Colonic mucosa (tissue), 4 donors: ENCODE results near the gene CRYAB. TPM values are rescaled to one million over a fixed set of nuclear protein-coding genes. Genes with fewer than 3 reads are reported as not detected.

Experiments
- DNase-seq: peaks from one replicate; pipeline ENCODE4 v3.0.0-alpha.2; 2020
- H3K27ac ChIP-seq: fragments of 200-600 bp; one replicate; pipeline ENCODE4 v1.8.0; 2021
- H3K27me3 ChIP-seq: fragments of 200-600 bp; one replicate; pipeline ENCODE4 v1.8.0; 2021
- H3K36me3 ChIP-seq: fragments of 200-600 bp; one replicate; pipeline ENCODE4 v1.8.0; 2021
- H3K4me1 ChIP-seq: fragments of 200-600 bp; one replicate; pipeline ENCODE4 v1.8.0; 2021; ENCODE audit warnings: mild to moderate bottlenecking
- H3K4me3 ChIP-seq: fragments of 200-600 bp; one replicate; pipeline ENCODE4 v1.8.0; 2021
- H3K9ac ChIP-seq, 2 donors: one replicate each; pipeline ENCODE4 v1.7.0; 2013; ENCODE audit warnings: control low read depth in 2 of 2, low read depth in 2 of 2, low read length in 2 of 2
- H3K9me3 ChIP-seq: fragments of 200-600 bp; one replicate; pipeline ENCODE4 v1.8.0; 2021
- intact Hi-C: fragments of 100-400 bp; cut with DNase I; formaldehyde crosslinking; loops from one replicate; pipeline ENCODE4 v1.14.1; 2022
- total RNA-seq, 2 donors: library from RNA; stranded (reverse); fragmentation: NEBNext Ultra II Directional in 1 of 2; extraction: Animal tissue kit (Norgen Biotek cat#: 25700) in 1 of 2; gene quantifications; one replicate each; pipeline ENCODE4 v1.2.1, GENCODE V29; 2021
- TF ChIP-seq, protein P1 (sequence below): fragments of 200-600 bp; IDR thresholded peaks from one replicate; pipeline ENCODE4 v1.8.0; 2022; ENCODE audit warnings: antibody characterized with exemption, mild to moderate bottlenecking
- donor health status: healthy.
- donor health status: DM: no; HTN: no; CAD: no.
- donor health status: DM: no; HTN: no; CAD: no.

The CRYAB gene
- total RNA-seq, 2 donors from 2014 or later, result 10.6 to 166 TPM

DNA sequence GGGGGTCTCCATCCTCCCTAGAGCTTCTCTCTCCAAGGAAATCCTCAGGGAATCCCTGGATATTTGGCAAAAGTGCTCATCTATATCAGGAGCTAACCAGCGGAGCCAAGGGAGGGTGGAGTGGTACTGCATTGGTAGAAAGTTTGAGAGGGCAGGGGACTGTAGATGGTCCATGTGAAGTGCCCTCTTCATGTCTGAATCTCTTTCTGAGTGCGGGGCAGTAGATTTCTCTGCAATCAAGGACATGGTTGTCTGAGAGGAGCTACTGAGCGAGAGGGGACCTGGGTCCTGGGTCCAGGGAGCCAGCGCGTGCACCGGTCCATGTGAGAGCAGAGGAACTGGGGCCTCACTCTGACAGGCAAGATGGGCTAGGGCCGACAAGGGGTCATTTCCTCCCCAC is 26.3 kb upstream of the CRYAB start:
- Histone ChIP-seq H3K27me3 (no peaks in the 10 kb centered on the region), H3K9me3 (no peaks in the 10 kb centered on the region), H3K9ac (peak overlapping the region in 1 of 2 donors; percentile 74), H3K4me3 (no peak overlapping the region), H3K4me1 (no peaks in the 10 kb centered on the region), H3K27ac (peak overlapping the region; percentile 59), H3K36me3 (no peaks in the 10 kb centered on the region)
- intact Hi-C loops, result loop anchor here (10.0 kb wide), 1 partner anchor 147 kb away; the partner anchor contains the start of genes SDHD and TIMM8B
- no peak for DNase-seq
- TF ChIP-seq, protein P1, sequence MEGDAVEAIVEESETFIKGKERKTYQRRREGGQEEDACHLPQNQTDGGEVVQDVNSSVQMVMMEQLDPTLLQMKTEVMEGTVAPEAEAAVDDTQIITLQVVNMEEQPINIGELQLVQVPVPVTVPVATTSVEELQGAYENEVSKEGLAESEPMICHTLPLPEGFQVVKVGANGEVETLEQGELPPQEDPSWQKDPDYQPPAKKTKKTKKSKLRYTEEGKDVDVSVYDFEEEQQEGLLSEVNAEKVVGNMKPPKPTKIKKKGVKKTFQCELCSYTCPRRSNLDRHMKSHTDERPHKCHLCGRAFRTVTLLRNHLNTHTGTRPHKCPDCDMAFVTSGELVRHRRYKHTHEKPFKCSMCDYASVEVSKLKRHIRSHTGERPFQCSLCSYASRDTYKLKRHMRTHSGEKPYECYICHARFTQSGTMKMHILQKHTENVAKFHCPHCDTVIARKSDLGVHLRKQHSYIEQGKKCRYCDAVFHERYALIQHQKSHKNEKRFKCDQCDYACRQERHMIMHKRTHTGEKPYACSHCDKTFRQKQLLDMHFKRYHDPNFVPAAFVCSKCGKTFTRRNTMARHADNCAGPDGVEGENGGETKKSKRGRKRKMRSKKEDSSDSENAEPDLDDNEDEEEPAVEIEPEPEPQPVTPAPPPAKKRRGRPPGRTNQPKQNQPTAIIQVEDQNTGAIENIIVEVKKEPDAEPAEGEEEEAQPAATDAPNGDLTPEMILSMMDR, result no peak

DNA sequence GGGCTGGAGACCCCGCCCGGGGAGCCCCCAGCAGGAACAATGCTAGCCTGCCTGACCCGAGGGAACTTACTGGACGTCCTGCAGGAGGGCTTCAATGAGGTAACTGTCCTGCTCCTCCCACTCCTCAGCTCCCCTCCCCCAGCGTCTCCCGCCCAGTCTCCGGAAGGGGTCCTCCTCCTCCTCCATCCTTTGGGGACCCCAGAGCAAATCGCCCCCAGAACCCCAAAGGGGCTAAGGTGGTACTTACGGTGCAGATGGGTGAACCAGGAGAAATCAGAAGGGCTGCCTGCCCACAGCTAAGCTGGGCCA is 25.8 kb upstream of the CRYAB start:
- Histone ChIP-seq H3K27ac (peak overlapping the region; percentile 59), H3K4me1 (no peaks in the 10 kb centered on the region)

DNA sequence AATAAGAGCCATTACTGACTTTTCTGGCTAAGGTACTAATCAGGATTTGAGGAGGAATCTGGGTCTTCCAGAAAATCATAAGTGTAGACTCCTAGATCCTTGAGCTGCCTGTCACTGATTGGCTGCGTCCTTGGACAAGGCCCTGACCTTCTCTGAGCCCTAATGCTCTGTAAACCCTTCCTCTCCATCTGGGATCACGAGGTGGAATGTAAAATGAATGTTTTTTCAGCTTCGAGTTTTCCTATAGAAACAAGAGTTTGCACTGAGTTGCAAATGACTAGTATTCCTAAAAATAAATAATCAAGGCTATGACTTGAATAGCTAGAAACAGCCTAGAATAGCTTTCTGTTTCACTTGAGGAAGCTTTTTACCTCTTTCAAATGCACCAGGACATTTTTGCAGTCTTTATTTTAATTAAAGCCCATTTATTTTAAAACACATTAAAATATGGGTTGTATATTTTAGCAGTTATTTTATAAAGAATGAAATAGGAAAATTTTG is 24.5 kb upstream of the CRYAB start:
- intact Hi-C loops, result loop anchor here (10.0 kb wide), 1 partner anchor 149 kb away; the partner anchor contains the start of genes SDHD and TIMM8B
- DNase-seq, result no peak

More for the DNA sequence above, 25.8 kb upstream of the CRYAB start:
- peak overlapping the region; percentile 74 to 76 for H3K9ac ChIP-seq
- H3K4me3 ChIP-seq, result peak overlapping the region; percentile 66
- no peaks in the 10 kb centered on the region for H3K27me3 ChIP-seq
- peak; percentile 46 for DNase-seq
- H3K9me3 ChIP-seq, result no peaks in the 10 kb centered on the region
- TF ChIP-seq, protein P1, result no peak
- H3K36me3 ChIP-seq, result no peaks in the 10 kb centered on the region
- intact Hi-C loops, result loop anchor here (10.0 kb wide), 1 partner anchor 147 kb away; the partner anchor contains the start of genes SDHD and TIMM8B

DNA sequence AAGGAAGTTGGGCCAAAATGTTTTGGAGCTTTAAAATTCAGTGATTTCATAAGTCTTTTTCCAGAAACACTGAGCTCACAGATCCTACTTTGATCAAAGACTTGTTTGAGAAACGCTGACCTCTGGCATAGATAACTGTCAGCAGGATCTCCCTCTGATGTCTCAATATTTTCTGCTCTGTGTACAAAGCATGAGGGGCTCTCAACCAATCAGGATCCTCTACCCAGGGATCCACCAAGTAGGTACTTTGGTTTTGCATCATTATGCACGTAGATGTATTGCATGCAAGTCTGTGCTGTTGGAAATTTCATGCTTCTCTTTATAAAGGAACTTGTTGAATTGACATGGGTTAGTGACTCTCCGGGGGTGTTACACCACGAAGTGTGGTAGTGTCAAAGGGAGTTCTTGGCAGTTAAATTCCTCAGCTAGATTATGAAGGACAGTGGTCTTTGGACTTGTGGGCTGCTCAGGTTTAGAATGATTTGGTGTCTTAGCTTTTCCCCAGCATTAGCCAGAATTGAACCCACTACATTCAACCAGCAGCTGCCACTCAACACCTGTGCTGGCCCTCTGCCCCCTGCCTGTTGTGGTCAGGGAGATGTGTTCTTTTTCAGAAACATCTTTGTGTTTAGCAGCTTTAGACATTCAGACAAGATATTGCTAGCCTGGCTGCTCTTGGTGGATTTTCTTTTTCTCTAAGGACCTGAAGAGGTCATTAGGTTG is 23.9 kb upstream of the CRYAB start:
- intact Hi-C loops, result loop anchor here (10.0 kb wide), 1 partner anchor 149 kb away; the partner anchor contains the start of genes SDHD and TIMM8B
- Histone ChIP-seq H3K9me3 (no peaks in the 10 kb centered on the region), H3K27me3 (no peaks in the 10 kb centered on the region), H3K36me3 (no peaks in the 10 kb centered on the region), H3K4me3 (no peak overlapping the region), H3K4me1 (no peaks in the 10 kb centered on the region), H3K27ac (no peak overlapping the region), H3K9ac (peak overlapping the region in 1 of 2 donors; percentile 32)
- TF ChIP-seq, protein P1, result no peak
- DNase-seq, result no peak

More for the DNA sequence above, 24.5 kb upstream of the CRYAB start:
- TF ChIP-seq, protein P1, result no peak
- H3K27ac ChIP-seq, result peak overlapping the region; percentile 59
- H3K9ac ChIP-seq, result peak overlapping the region in 1 of 2 donors; percentile 74
- H3K27me3 ChIP-seq, result no peaks in the 10 kb centered on the region
- H3K36me3 ChIP-seq, result no peaks in the 10 kb centered on the region
- no peak overlapping the region for H3K4me3 ChIP-seq
- no peaks in the 10 kb centered on the region for H3K9me3 ChIP-seq
- H3K4me1 ChIP-seq, result no peaks in the 10 kb centered on the region

DNA sequence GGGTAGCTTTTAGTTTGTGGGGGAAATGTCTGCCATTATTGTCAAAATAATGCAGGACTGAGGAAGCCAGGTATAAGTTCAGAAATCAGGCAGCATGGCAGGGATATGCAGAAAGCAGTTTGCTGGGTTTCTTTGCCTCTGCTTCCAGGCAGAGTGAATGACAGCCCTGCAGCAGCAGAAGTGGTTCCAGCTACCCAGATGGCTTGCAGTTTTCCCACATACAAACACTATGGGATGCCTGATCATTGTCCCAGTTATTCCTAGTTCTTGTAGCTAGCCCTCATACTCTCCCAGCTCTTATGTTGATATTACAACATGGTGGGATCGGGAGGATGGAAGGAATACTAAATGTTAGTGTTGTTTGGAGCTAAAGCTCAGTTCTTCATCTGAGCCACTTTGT is 22.7 kb upstream of the CRYAB start:
- Histone ChIP-seq H3K9ac (no peak overlapping the region), H3K27me3 (no peaks in the 10 kb centered on the region), H3K27ac (no peak overlapping the region), H3K4me3 (no peak overlapping the region), H3K9me3 (no peaks in the 10 kb centered on the region), H3K36me3 (no peaks in the 10 kb centered on the region), H3K4me1 (no peaks in the 10 kb centered on the region)
- TF ChIP-seq, protein P1, result no peak
- DNase-seq, result no peak
- intact Hi-C loops, result loop anchor here (5.0 to 10.0 kb wide), 2 partner anchors 43 to 150 kb away; partner anchors contain the start of genes SDHD and TIMM8B
